Measurements from ENCODE around the gene EPHB1. TPM values are rescaled to one million over a fixed set of nuclear protein-coding genes. Genes with fewer than 3 reads are reported as not detected.
A peak's percentile ranks its signal among the peaks of the same experiment; 100 is the strongest.

EPHB1 gene
- total RNA-seq, 1 donor = 0.36 TPM

DNA sequence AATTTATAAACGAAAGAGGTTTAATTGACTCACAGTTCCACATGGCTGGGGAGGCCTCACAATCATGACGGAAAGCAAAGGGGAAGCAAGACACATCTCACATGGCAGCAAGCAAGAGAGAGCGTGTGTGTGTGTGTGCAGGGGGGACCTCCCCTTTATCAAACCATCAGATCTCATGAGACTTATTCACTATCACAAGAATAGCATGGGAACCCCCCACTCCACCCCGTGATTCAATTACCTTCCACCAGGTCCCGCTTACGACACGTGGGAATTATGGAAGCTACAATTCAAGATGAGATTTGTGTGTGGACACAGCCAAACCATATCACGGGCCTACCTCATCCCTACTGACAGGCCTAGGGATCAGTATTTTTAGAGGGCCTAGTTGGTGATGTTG lies 3.1 kb upstream of the EPHB1 start:
- Histone ChIP-seq H3K36me3 (ENCODE audit: insufficient read depth, low read length) (no peaks in the 10 kb centered on the region), H3K4me2 (ENCODE audit: insufficient read depth, low read length) (no peak overlapping the region), H3K27ac (ENCODE audit: low read depth, low read length) (no peak overlapping the region), H3K79me2 (ENCODE audit: insufficient read depth, low read length) (no peaks in the 10 kb centered on the region), H3K9me3 (ENCODE audit: low read depth, low read length) (no peaks in the 10 kb centered on the region), H4K20me1 (ENCODE audit: insufficient read depth, low read length) (no peaks in the 10 kb centered on the region), H2AFZ (ENCODE audit: low read length) (no peak overlapping the region), H3K27me3 (ENCODE audit: insufficient read depth, low read length) (peaks cover 23% of the 10 kb centered on the region), H3K4me3 (ENCODE audit: insufficient read depth, low read length) (no peak overlapping the region), H3K4me1 (ENCODE audit: insufficient read depth, low read length) (peaks cover 3% of the 10 kb centered on the region)
- no peak for DNase-seq (ENCODE audit: insufficient read length, low spot score, missing footprints)
- TF ChIP-seq, protein P1, sequence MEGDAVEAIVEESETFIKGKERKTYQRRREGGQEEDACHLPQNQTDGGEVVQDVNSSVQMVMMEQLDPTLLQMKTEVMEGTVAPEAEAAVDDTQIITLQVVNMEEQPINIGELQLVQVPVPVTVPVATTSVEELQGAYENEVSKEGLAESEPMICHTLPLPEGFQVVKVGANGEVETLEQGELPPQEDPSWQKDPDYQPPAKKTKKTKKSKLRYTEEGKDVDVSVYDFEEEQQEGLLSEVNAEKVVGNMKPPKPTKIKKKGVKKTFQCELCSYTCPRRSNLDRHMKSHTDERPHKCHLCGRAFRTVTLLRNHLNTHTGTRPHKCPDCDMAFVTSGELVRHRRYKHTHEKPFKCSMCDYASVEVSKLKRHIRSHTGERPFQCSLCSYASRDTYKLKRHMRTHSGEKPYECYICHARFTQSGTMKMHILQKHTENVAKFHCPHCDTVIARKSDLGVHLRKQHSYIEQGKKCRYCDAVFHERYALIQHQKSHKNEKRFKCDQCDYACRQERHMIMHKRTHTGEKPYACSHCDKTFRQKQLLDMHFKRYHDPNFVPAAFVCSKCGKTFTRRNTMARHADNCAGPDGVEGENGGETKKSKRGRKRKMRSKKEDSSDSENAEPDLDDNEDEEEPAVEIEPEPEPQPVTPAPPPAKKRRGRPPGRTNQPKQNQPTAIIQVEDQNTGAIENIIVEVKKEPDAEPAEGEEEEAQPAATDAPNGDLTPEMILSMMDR (IDR thresholded peaks at IDR 0.05; ENCODE audit: extremely low read depth, low read depth, low read length) = no peak

DNA sequence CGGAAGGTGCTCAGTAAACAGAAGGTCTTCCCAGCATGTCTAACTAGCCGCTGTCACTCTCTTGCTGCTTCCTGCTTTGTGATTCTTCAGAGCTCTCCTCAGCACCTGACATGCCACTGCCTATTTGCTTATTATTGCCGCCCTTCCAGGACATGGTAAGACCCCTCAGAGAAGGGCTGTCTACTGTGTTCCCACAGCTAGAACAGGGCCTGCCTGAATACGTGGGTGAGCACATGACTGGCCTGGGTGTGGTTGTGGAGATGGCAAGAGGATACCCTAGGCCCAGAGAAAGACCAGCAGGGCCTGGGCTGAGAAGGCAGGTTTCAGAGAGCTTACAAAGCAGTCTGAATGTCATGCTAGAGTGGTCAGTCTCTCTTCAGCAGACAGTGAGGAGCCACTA lies 2.4 kb upstream of the EPHB1 start:
- no peak for DNase-seq (ENCODE audit: insufficient read length, low spot score, missing footprints)
- Histone ChIP-seq H3K27me3 (ENCODE audit: insufficient read depth, low read length) (peaks cover 23% of the 10 kb centered on the region), H3K27ac (ENCODE audit: low read depth, low read length) (no peak overlapping the region), H2AFZ (ENCODE audit: low read length) (no peak overlapping the region), H3K9me3 (ENCODE audit: low read depth, low read length) (no peaks in the 10 kb centered on the region), H3K36me3 (ENCODE audit: insufficient read depth, low read length) (no peaks in the 10 kb centered on the region), H4K20me1 (ENCODE audit: insufficient read depth, low read length) (no peaks in the 10 kb centered on the region), H3K4me2 (ENCODE audit: insufficient read depth, low read length) (no peak overlapping the region), H3K79me2 (ENCODE audit: insufficient read depth, low read length) (no peaks in the 10 kb centered on the region), H3K4me1 (ENCODE audit: insufficient read depth, low read length) (peaks cover 3% of the 10 kb centered on the region), H3K4me3 (ENCODE audit: insufficient read depth, low read length) (no peak overlapping the region)
- TF ChIP-seq, protein P1 (IDR thresholded peaks at IDR 0.05; ENCODE audit: extremely low read depth, low read depth, low read length) = no peak

DNA sequence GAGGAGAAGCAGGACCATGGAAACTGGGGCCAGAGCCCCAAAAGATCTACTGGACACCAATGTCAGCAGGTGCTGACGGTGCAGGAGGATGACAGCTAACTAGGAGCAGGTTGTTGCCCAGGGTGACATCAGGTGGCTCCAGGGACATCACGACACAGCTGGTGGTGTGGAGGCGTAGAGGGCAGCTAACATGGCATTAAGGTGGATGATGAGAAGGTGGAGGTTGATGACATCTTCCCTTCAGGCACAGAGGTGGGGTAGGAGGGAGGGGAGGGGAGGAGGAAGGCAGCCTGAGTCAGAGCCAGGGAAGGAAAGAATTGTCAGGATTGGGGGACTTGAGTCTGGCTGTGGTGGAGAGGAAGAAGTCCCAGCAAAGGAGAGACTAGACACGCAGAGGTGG lies 1.5 kb upstream of the EPHB1 start:
- no peak overlapping the region for H3K27ac ChIP-seq (ENCODE audit: low read depth, low read length)
- H4K20me1 ChIP-seq (ENCODE audit: insufficient read depth, low read length) = no peaks in the 10 kb centered on the region
- H3K4me1 ChIP-seq (ENCODE audit: insufficient read depth, low read length) = peaks cover 3% of the 10 kb centered on the region
- TF ChIP-seq, protein P1 (IDR thresholded peaks at IDR 0.05; ENCODE audit: extremely low read depth, low read depth, low read length) = no peak
- peaks cover 31% of the 10 kb centered on the region for H3K27me3 ChIP-seq (ENCODE audit: insufficient read depth, low read length)
- DNase-seq (ENCODE audit: insufficient read length, low spot score, missing footprints) = no peak
- no peak overlapping the region for H3K4me2 ChIP-seq (ENCODE audit: insufficient read depth, low read length)
- no peaks in the 10 kb centered on the region for H3K36me3 ChIP-seq (ENCODE audit: insufficient read depth, low read length)
- H2AFZ ChIP-seq (ENCODE audit: low read length) = no peak overlapping the region
- H3K4me3 ChIP-seq (ENCODE audit: insufficient read depth, low read length) = no peak overlapping the region
- H3K79me2 ChIP-seq (ENCODE audit: insufficient read depth, low read length) = no peaks in the 10 kb centered on the region
- no peaks in the 10 kb centered on the region for H3K9me3 ChIP-seq (ENCODE audit: low read depth, low read length)

DNA sequence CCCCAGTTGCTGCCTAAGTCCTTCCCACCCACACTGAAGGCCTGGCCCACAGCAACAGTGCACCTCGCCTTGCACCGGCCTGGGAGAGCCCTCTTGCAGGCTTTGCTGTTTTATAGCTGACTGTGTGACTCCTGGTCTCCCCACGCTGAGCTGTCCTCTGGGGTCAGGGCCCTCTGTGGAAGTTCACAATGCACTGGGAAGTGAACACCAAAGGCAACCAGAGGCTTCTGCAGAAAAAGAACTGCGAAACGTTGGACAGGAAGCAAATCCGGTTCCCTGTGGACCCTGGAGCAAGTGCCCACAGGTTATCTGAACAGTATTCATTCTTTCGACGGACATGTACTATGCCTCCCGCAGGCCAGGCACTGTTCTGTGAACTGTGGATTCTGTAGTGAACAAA lies 737 bp upstream of the EPHB1 start:
- H3K79me2 ChIP-seq (ENCODE audit: insufficient read depth, low read length) = no peaks in the 10 kb centered on the region
- H2AFZ ChIP-seq (ENCODE audit: low read length) = no peak overlapping the region
- no peak overlapping the region for H3K4me3 ChIP-seq (ENCODE audit: insufficient read depth, low read length)
- no peaks in the 10 kb centered on the region for H3K36me3 ChIP-seq (ENCODE audit: insufficient read depth, low read length)
- DNase-seq (ENCODE audit: insufficient read length, low spot score, missing footprints) = no peak
- TF ChIP-seq, protein P1 (IDR thresholded peaks at IDR 0.05; ENCODE audit: extremely low read depth, low read depth, low read length) = no peak
- H3K4me1 ChIP-seq (ENCODE audit: insufficient read depth, low read length) = peaks cover 8% of the 10 kb centered on the region
- H3K4me2 ChIP-seq (ENCODE audit: insufficient read depth, low read length) = peak overlapping the region; percentile 92
- H3K9me3 ChIP-seq (ENCODE audit: low read depth, low read length) = no peaks in the 10 kb centered on the region
- H4K20me1 ChIP-seq (ENCODE audit: insufficient read depth, low read length) = peaks cover 2% of the 10 kb centered on the region
- H3K27me3 ChIP-seq (ENCODE audit: insufficient read depth, low read length) = peaks cover 34% of the 10 kb centered on the region
- H3K27ac ChIP-seq (ENCODE audit: low read depth, low read length) = no peak overlapping the region

Data from osteoblast (primary cell).